ENCODE data around the gene PKP4.

GRCh38 chr2:158582670-158583069 is 125.9 kb downstream of the PKP4 start:
- TF ChIP-seq, protein P1, sequence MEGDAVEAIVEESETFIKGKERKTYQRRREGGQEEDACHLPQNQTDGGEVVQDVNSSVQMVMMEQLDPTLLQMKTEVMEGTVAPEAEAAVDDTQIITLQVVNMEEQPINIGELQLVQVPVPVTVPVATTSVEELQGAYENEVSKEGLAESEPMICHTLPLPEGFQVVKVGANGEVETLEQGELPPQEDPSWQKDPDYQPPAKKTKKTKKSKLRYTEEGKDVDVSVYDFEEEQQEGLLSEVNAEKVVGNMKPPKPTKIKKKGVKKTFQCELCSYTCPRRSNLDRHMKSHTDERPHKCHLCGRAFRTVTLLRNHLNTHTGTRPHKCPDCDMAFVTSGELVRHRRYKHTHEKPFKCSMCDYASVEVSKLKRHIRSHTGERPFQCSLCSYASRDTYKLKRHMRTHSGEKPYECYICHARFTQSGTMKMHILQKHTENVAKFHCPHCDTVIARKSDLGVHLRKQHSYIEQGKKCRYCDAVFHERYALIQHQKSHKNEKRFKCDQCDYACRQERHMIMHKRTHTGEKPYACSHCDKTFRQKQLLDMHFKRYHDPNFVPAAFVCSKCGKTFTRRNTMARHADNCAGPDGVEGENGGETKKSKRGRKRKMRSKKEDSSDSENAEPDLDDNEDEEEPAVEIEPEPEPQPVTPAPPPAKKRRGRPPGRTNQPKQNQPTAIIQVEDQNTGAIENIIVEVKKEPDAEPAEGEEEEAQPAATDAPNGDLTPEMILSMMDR (IDR thresholded peaks at IDR 0.05): no peak
- no peak for TF ChIP-seq EP300 (IDR thresholded peaks at IDR 0.05)
- TF ChIP-seq POLR2A (IDR thresholded peaks at IDR 0.05): no peak
- no peak for TF ChIP-seq POLR2AphosphoS5 (IDR thresholded peaks at IDR 0.05)
